Cerebellar cortex (tissue), 1 donor: ENCODE data around the gene CDC42EP3.

Experiments
- DNase-seq: peaks from one replicate; pipeline ENCODE4 v3.0.0-alpha.2; 2015; ENCODE audit warnings: low spot score

Gene CDC42EP3

DNA sequence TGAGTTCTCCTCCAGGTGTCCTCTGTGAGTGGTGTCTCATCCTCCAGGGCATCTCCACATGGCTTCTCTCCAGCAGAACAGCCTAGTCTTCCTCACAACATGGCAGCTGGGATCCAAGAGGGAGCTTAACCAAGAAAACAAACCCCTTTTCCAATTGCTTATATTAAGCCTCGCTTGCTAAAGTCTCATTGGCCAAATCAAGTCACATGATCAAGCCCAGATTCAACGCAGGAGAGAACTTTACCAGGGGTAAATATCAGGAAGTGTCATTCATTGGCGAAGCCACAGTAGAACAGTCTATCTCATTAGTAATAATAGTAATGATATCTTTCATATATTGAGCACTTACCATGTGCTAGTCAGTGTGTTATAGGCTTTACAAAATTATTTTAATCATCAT is 53.1 kb downstream of the CDC42EP3 start:
- DNase-seq = no peak

DNA sequence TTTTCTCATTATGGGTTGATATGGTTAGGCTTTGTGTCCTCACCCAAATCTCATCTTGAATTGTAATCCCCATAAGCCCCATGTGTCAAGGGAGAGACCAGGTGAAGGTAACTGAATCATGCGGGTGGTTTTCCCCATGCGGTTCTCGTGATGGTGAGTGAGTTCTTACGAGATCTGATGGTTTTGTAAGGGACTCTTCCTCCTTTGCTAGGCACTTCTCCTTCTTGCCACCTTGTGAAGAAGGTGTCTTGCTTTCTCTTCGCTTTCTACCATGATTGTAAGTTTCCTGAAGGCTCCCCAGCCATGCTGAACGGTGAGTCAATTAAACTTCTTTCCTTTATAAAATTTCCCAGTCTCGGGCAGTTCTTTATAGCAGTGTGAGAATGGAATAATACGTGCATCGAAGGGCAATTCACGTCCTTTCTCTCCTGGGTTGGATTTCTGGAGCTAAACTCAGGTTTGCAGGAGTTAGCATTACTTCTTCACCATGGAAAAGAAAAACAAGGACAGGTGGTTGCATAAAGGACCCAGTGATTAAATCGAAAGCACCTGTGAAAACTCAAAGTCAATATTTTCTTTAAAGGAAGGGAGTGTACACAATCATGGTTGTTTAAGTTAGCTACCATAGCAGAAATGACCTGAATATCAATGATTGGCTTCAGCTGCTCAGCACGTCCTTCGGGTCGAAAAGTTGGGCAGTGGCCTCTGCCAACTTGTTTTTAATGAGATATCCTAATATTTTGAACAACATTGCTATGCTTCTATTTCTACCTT is 54.1 kb downstream of the CDC42EP3 start:
- no peak for DNase-seq

DNA sequence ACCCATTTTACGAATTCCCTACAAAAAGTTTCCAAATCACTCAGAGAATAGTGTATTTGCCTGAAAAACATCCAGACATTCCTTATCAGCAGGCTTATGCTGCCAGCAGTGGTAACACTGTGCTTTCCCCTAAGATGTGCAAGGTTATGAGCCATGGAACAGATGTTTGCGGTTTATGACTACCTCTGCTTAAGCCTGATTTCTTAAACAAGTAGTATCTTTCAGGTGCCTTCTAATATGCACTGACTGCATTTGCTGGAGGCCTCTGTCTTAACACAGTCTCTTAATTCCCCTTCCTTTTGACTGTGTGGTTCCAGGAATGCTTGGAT is 54.8 kb downstream of the CDC42EP3 start:
- DNase-seq = no peak

GRCh38 chr2:37615804-37616676 is 55.4 kb downstream of the CDC42EP3 start:
- no peak for DNase-seq

GRCh38 chr2:37614061-37614738 is 57.2 kb downstream of the CDC42EP3 start:
- DNase-seq = no peak

DNA sequence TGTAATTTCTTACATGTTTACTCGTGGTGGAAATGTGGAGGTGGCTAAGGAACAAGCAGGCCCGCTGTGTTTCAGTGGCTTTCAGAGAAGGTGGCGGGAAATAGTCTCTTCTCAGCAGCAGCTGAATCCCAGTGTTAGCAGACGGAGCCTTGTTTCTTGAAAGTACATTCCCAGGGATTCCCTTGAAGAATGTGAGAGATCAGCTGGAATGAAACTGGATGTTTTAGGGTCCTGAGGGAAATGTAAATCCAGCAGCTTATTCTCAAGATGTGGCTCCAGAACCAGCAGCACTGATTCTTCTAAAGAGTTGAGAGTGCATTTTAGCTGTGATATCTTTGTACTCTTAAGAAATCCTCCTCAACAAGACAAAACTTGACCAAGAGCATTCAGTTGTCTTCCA is 59.1 kb downstream of the CDC42EP3 start:
- DNase-seq = no peak

DNA sequence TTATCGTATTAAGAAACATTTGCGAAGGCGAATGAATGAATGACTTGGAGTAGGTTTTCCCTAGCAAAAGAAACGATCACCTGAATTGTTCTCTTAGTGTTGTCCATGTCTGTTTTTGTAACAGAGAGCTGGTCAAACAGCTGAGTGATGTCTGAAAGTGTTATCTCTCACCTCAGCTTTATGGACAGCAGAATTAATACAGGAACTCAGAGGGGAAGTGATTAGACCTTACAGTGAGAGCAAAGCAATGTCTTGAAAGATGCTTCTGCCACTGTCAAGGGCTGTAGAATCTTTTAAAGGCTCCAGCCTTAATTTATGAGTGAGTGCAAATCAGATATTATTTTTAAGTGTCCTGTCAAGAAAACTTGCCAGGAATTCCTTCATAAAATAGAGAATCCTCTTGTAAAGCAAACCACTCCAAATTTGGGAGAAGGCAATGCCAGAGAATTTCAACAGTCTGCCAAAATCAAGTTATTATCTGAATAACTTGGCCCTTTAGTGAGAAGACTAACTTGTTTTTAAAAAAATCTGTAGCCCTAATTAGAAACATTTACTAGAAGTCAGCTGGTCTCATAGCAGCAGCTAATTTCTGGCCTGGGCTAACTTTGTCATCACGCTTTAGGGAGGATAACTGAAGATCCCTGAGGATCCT is 60.7 kb downstream of the CDC42EP3 start:
- no peak for DNase-seq

DNA sequence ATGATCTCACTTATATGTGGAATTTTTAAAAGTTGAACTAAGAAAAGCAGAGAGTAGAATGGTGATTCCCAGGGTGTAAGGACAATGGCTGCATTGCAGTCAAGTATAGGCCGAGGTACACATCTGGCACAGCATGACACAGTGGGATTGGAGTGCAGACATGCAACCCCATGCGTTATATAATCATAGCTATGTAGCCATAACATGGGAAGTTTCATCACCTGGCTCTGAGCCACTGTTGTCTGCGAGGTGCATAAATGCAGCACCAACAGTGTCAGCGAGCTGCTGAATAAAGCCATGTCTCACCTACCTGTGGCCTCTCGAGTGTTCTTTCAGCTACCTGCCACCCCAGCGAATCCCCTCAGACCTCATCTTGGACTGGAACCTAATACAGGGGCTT is 61.7 kb downstream of the CDC42EP3 start:
- no peak for DNase-seq

GRCh38 chr2:37604716-37605115 is 66.7 kb downstream of the CDC42EP3 start:
- DNase-seq = no peak

GRCh38 chr2:37602702-37603101 is 68.7 kb downstream of the CDC42EP3 start:
- DNase-seq = no peak

GRCh38 chr2:37602040-37602439 is 69.4 kb downstream of the CDC42EP3 start:
- no peak for DNase-seq

DNA sequence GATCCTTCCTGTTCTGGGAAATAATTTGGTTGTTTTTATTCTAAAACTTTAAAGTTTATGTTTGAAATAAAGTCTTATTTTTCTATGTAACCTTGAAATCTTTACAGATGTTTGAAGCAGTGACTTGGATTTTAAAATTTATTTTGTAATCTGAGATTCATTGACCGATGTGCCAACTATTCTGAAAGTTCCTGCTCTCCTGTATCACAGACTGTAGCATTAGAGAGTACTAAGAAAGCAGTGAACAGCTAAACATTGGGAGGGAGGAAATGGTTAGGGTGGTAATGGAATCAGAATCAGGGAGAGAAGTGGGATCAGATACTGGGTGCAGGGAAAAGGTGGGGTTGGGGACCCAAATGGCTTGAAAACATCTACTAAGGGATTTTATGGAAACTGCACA is 69.9 kb downstream of the CDC42EP3 start:
- DNase-seq = no peak

- no peak for DNase-seq
These were observed 70.7 kb downstream of the CDC42EP3 start for GRCh38 chr2:37600735-37601134.

DNA sequence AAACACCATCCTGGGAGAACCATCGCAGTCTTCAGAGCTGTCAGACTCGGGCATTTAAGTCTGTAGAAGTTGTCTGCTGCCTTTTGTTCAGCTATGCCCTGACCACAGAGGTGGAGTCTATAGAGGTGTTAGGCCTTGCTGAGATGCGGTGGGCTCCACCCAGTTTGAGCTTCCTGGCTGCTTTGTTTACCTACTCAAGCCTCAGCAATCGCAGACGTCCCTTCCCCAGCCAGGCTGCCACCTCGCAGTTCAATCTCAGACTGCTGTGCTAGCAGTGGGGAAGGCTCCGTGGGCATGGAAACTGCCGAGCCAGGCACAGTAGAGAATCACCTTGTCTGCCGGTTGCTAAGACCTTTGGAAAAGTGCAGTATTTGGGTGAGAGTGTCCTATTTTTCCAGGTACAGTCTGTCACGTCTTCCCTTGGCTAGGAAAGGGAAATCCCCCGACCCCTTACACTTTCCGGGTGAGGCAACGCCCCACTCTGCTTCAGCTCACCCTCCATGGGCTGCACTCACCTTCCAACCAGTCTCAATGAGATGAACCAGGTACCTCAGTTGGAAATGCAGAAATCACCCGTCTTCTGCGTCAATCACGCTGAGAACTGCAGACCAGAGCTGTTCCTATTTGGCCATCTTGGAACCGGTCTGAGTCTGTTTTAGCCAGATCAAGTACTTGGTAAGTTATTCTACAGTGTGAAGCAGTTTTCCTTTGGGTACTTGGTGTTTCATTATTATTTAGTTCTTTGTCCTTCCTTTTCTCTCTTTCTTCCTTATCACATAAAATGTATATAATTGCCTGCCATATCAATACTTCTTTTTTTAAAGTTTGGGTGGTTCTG is 71.5 kb downstream of the CDC42EP3 start:
- no peak for DNase-seq

- DNase-seq = no peak
These were observed 77.7 kb downstream of the CDC42EP3 start for GRCh38 chr2:37593694-37594093.

- no peak for DNase-seq
These were observed 78.4 kb downstream of the CDC42EP3 start for GRCh38 chr2:37593024-37593423.
